ENCODE measurements around the gene BCL2.

DNA sequence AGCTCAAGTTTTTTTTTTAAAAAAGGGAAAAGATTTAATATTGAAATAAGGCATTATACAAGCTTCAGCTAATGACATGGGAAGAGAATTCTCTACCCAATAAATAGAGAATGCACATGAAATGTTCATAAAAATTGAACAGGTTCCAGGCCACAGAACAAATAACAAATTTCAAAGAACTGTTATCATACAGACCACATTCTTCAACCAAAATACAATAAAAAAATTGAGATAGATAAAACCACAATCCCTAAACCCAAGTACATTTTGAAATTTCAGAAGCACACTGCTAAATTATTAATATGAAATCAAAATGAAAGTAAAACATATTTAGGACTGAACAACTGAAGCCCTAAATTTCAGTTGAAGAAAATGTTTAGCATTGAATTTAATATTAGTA, 89.6 kb downstream of the BCL2 start:
- TF ChIP-seq, protein P1, sequence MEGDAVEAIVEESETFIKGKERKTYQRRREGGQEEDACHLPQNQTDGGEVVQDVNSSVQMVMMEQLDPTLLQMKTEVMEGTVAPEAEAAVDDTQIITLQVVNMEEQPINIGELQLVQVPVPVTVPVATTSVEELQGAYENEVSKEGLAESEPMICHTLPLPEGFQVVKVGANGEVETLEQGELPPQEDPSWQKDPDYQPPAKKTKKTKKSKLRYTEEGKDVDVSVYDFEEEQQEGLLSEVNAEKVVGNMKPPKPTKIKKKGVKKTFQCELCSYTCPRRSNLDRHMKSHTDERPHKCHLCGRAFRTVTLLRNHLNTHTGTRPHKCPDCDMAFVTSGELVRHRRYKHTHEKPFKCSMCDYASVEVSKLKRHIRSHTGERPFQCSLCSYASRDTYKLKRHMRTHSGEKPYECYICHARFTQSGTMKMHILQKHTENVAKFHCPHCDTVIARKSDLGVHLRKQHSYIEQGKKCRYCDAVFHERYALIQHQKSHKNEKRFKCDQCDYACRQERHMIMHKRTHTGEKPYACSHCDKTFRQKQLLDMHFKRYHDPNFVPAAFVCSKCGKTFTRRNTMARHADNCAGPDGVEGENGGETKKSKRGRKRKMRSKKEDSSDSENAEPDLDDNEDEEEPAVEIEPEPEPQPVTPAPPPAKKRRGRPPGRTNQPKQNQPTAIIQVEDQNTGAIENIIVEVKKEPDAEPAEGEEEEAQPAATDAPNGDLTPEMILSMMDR (IDR thresholded peaks at IDR 0.05), result no peak
- no peak for TF ChIP-seq POLR2AphosphoS5 (IDR thresholded peaks at IDR 0.05)
